Measurements from ENCODE around the gene MYRFL. TPM values are rescaled to one million over a fixed set of nuclear protein-coding genes. Genes with fewer than 3 reads are reported as not detected.
"Not testable (repeated sequence)": the region's sequence is repeated elsewhere in the genome, so short reads cannot be mapped to it uniquely, and the experiment has no call there.

Gene MYRFL
- under 1 TPM; 0.37 to 0.45 TPM for total RNA-seq

DNA sequence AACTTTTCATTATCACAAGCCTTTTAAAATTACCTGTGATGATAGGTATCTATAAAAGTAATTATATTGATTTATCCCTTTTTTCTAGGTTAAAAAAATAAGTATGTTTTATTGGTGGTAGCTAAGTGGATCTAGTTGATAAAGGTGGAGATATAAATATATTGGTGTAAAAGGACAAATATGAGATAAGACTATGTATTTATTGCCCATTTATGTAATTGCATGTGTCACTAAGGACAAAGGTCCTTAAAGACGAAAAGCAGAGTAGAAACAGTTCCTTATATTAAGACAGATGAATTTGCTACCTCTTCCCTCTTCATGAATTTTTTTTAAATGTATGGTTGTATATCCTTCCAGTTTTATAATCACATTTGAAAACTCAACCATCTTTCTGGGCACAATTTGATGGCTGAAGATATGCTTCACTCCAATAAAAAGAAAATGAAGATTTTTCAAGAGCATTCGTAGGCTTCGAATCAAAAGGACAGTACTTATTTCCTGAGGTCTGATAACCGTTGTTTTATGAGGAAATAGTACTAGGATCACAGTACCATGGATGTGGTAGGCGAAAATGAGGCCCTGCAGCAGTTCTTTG lies at the start of gene MYRFL:
TSS of gene MYRFL (plus strand) at position 262 of the 595 bp plus-strand sequence. CDS start at position 553, 291 bp downstream.
- H3K4me3 ChIP-seq = no peak within 1 kb of the TSS
- H3K27me3 ChIP-seq = no peaks in the 10 kb centered on the region
- TF ChIP-seq, protein P1, sequence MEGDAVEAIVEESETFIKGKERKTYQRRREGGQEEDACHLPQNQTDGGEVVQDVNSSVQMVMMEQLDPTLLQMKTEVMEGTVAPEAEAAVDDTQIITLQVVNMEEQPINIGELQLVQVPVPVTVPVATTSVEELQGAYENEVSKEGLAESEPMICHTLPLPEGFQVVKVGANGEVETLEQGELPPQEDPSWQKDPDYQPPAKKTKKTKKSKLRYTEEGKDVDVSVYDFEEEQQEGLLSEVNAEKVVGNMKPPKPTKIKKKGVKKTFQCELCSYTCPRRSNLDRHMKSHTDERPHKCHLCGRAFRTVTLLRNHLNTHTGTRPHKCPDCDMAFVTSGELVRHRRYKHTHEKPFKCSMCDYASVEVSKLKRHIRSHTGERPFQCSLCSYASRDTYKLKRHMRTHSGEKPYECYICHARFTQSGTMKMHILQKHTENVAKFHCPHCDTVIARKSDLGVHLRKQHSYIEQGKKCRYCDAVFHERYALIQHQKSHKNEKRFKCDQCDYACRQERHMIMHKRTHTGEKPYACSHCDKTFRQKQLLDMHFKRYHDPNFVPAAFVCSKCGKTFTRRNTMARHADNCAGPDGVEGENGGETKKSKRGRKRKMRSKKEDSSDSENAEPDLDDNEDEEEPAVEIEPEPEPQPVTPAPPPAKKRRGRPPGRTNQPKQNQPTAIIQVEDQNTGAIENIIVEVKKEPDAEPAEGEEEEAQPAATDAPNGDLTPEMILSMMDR (IDR thresholded peaks at IDR 0.05) = no peak
- H3K9me3 ChIP-seq = no peaks in the 10 kb centered on the region
- no peak within 1 kb of the TSS for H3K9ac ChIP-seq (ENCODE audit: low read depth in 2 of 2, low read length in 2 of 2)
- intact Hi-C loops (cut with DNase I) = no loop called here
- H3K4me1 ChIP-seq = no peaks in the 10 kb centered on the region
- H3K36me3 ChIP-seq = no peaks in the 10 kb centered on the region
- DNase-seq = no peak
- H3K27ac ChIP-seq = no peak within 1 kb of the TSS

DNA sequence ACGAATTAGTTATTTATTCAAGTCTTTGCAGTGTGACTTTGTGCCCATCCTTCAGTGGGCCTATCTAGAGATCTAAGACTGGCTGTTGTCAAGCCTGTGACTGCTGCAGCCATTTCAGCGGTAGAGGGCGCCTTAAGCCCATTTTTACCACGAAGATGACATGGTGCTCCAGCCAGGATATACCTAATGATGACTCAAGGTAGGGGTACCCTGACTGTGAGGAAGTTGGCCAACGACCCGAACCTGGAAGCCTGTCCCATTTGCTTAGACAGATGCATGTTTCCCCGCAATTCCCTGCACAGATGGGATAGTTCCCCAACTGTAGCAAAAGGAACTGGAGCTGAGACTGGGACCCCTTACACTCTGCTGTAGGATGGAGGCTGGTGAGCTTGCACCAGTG lies 45.1 kb upstream of the MYRFL start:
- no peaks in the 10 kb centered on the region for H3K4me1 ChIP-seq
- intact Hi-C loops (cut with DNase I) = no loop called here
- TF ChIP-seq, protein P1 (IDR thresholded peaks at IDR 0.05) = no peak
- DNase-seq = no peak
- H3K9ac ChIP-seq (ENCODE audit: low read depth in 2 of 2, low read length in 2 of 2) = no peak overlapping the region
- H3K27ac ChIP-seq = no peak overlapping the region
- H3K36me3 ChIP-seq = no peaks in the 10 kb centered on the region
- no peak overlapping the region for H3K4me3 ChIP-seq
- no peaks in the 10 kb centered on the region for H3K27me3 ChIP-seq
- H3K9me3 ChIP-seq = no peaks in the 10 kb centered on the region

- DNase-seq = no peak
- no peaks in the 10 kb centered on the region for H3K36me3 ChIP-seq
- no peak overlapping the region for H3K4me3 ChIP-seq
- intact Hi-C loops (cut with DNase I) = no loop called here
- no peaks in the 10 kb centered on the region for H3K9me3 ChIP-seq
- TF ChIP-seq, protein P1 (IDR thresholded peaks at IDR 0.05) = no peak
- no peaks in the 10 kb centered on the region for H3K27me3 ChIP-seq
- no peak overlapping the region for H3K27ac ChIP-seq
- no peak overlapping the region for H3K9ac ChIP-seq (ENCODE audit: low read depth in 2 of 2, low read length in 2 of 2)
- no peaks in the 10 kb centered on the region for H3K4me1 ChIP-seq
Observed at GRCh38 chr12:69783365-69783764, 41.7 kb upstream of the MYRFL start.

- TF ChIP-seq, protein P1 (IDR thresholded peaks at IDR 0.05) = no peak
- Histone ChIP-seq H3K9ac (ENCODE audit: low read depth in 2 of 2, low read length in 2 of 2) (no peak overlapping the region), H3K36me3 (no peaks in the 10 kb centered on the region), H3K4me3 (no peak overlapping the region), H3K27me3 (no peaks in the 10 kb centered on the region), H3K27ac (no peak overlapping the region), H3K4me1 (no peaks in the 10 kb centered on the region), H3K9me3 (peaks cover 3% of the 10 kb centered on the region)
- no peak for DNase-seq
- intact Hi-C loops (cut with DNase I) = no loop called here
Observed at GRCh38 chr12:69789351-69789750, 35.7 kb upstream of the MYRFL start.

DNA sequence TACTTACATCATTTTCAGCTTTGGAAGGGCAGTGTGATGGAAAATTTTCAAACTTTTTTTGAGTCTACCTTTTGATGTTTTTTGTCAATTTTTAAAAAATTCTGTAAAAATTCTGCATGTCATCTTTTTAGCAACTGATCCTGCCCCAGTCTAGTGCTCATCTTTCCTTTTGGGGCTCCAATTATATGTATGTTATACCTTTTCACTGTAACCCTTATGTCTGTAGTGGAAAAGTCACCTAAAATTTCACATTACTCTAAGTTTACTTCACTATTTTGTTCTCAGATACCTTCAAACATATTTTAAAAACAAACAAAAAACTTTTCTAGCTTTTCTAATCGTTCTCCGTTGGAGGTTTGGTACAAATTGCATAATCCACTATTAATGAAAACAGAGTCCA lies 32.5 kb upstream of the MYRFL start:
- H3K4me1 ChIP-seq = no peaks in the 10 kb centered on the region
- no peak overlapping the region for H3K9ac ChIP-seq (ENCODE audit: low read depth in 2 of 2, low read length in 2 of 2)
- no peak overlapping the region for H3K4me3 ChIP-seq
- no peak overlapping the region for H3K27ac ChIP-seq
- H3K9me3 ChIP-seq = peaks cover 3% of the 10 kb centered on the region
- H3K36me3 ChIP-seq = no peaks in the 10 kb centered on the region
- intact Hi-C loops (cut with DNase I) = no loop called here
- TF ChIP-seq, protein P1 (IDR thresholded peaks at IDR 0.05) = no peak
- no peak for DNase-seq
- no peaks in the 10 kb centered on the region for H3K27me3 ChIP-seq

DNA sequence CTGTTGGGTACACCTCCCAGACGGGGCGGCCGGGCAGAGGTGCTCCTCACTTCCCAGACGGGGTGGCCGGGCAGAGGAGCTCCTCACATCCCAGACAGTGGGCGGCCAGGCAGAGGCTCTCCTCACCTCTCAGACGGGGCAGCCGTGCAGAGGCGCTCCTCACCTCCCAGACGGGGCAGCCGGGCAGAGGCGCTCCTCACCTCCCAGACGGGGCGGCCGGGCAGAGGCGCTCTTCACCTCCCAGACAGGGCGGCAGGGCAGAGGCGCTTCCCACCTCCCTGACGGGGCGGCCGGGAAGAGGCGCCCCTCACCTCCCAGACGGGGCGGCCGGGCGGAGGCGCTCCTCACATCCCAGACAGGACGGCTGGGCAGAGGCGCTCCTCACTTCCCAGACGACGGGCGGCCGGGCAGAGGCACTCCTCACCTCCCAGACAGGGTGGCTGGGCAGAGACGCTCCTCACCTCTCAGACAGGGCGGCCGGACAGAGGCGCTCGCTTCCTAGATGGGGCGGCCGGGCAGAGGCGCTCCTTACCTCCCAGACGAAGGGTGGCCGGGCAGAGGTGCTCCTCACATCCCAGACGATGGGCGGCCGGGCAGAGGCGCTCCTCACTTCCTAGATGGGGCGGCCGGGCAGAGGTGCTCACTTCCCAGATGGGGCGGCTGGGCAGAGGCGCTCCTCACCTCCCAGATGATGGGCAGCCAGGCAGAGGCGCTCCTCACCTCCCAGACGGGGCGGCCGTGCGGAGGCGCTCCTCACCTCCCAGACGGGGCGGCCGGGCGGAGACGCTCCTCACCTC lies 17.7 kb upstream of the MYRFL start:
- intact Hi-C loops (cut with DNase I); DNase-seq; H3K4me3 ChIP-seq: not testable (repeated sequence)

More for the DNA sequence above, 17.7 kb upstream of the MYRFL start:
- H3K36me3 ChIP-seq; H3K27ac ChIP-seq; H3K27me3 ChIP-seq; H3K9ac ChIP-seq (ENCODE audit: low read depth in 2 of 2, low read length in 2 of 2); H3K4me1 ChIP-seq; H3K9me3 ChIP-seq: not testable (repeated sequence)
